ENCODE data around the gene USB1.

The USB1 gene

GRCh38 chr16:58035356-58036170 is 34.4 kb downstream of the USB1 start:
- no peak for DNase-seq

GRCh38 chr16:58036943-58037342 is 35.7 kb downstream of the USB1 start:
- DNase-seq = no peak

- no peak for DNase-seq
Observed at GRCh38 chr16:58037365-58038057, 36.3 kb downstream of the USB1 start.

GRCh38 chr16:58038219-58038641 is 37.0 kb downstream of the USB1 start:
- no peak for DNase-seq

GRCh38 chr16:58039829-58040495 is 38.8 kb downstream of the USB1 start:
- no peak for DNase-seq

GRCh38 chr16:58040496-58040846 is 39.3 kb downstream of the USB1 start:
- no peak for DNase-seq

- DNase-seq = no peak
Observed at GRCh38 chr16:58040945-58041627, 39.9 kb downstream of the USB1 start.

- DNase-seq = no peak
Observed at GRCh38 chr16:58041628-58041955, 40.4 kb downstream of the USB1 start.

- DNase-seq = no peak
Observed at GRCh38 chr16:58042001-58042885, 41.0 kb downstream of the USB1 start.

GRCh38 chr16:58042886-58043515 is 41.8 kb downstream of the USB1 start:
- no peak for DNase-seq

- DNase-seq = no peak
Observed at GRCh38 chr16:58043571-58044155, 42.5 kb downstream of the USB1 start.

- no peak for DNase-seq
Observed at GRCh38 chr16:58044266-58045019, 43.2 kb downstream of the USB1 start.

GRCh38 chr16:58045096-58045495 is 43.9 kb downstream of the USB1 start:
- no peak for DNase-seq

GRCh38 chr16:58046054-58046881 is 45.1 kb downstream of the USB1 start:
- DNase-seq = no peak

- no peak for DNase-seq
Observed at GRCh38 chr16:58046936-58047335, 45.7 kb downstream of the USB1 start.

- no peak for DNase-seq
Observed at GRCh38 chr16:58047557-58048348, 46.5 kb downstream of the USB1 start.

- no peak for DNase-seq
Observed at GRCh38 chr16:58048494-58049231, 47.5 kb downstream of the USB1 start.

Measured in NCI-H1105 (cell line).